OCI-LY1 (cell line): ENCODE data around the gene PLCD3.
A peak's percentile ranks its signal among the peaks of the same experiment; 100 is the strongest.

ENCODE experiments used
- H2AFZ ChIP-seq: fragments of 200-600 bp; sonication (generic), shearing (Covaris generic); 2 replicates; pipeline ENCODE4 v1.6.0; 2014; ENCODE audit warnings: antibody characterized with exemption, mild to moderate bottlenecking, low read length
- H3F3A ChIP-seq: fragments of 200-600 bp; sonication (generic), shearing (Covaris generic); 2 replicates; pipeline ENCODE4 v1.6.0; 2014; ENCODE audit warnings: mild to moderate bottlenecking, antibody characterized with exemption, low read length, moderate library complexity; ENCODE audit not compliant: insufficient read depth
- H3K27ac ChIP-seq: fragments of 200-600 bp; sonication (generic); 2 replicates; pipeline ENCODE4 v1.5.1; 2014; ENCODE audit warnings: low read length, mixed run types, mild to moderate bottlenecking, low read depth; ENCODE audit not compliant: poor library complexity, severe bottlenecking
- H3K27me3 ChIP-seq: fragments of 200-600 bp; sonication (generic); 2 replicates; pipeline ENCODE4 v1.6.0; 2014; ENCODE audit warnings: antibody characterized with exemption, mild to moderate bottlenecking, low read length, moderate library complexity; ENCODE audit not compliant: insufficient read depth
- H3K36me3 ChIP-seq: fragments of 200-600 bp; sonication (generic); 2 replicates; pipeline ENCODE4 v1.6.1; 2014; ENCODE audit warnings: mild to moderate bottlenecking, antibody characterized with exemption, low read length, moderate library complexity, mixed read lengths; ENCODE audit not compliant: insufficient read depth
- H3K4me1 ChIP-seq: fragments of 200-600 bp; sonication (generic); 2 replicates; pipeline ENCODE4 v1.5.1; 2014; ENCODE audit warnings: mild to moderate bottlenecking, low read length, moderate library complexity; ENCODE audit not compliant: insufficient read depth, severe bottlenecking
- H3K4me2 ChIP-seq: fragments of 200-600 bp; sonication (generic), shearing (Covaris generic); 2 replicates; pipeline ENCODE4 v1.6.1; 2014; ENCODE audit warnings: low read length
- H3K4me3 ChIP-seq: fragments of 200-600 bp; sonication (generic); 2 replicates; pipeline ENCODE4 v1.5.1; 2014; ENCODE audit warnings: low read length, low read depth, mild to moderate bottlenecking, mixed read lengths; ENCODE audit not compliant: poor library complexity, severe bottlenecking
- H3K79me2 ChIP-seq: fragments of 200-600 bp; shearing (Covaris generic); 2 replicates; pipeline ENCODE4 v1.6.1; 2016; ENCODE audit warnings: mixed run types, low read length, mixed read lengths; ENCODE audit not compliant: insufficient read depth
- H3K9ac ChIP-seq: fragments of 200-600 bp; sonication (generic), shearing (Covaris generic); 2 replicates; pipeline ENCODE4 v1.6.1; 2014; ENCODE audit warnings: mild to moderate bottlenecking, low read length, mixed read lengths
- H3K9me2 ChIP-seq: fragments of 200-600 bp; sonication (generic), shearing (Covaris generic); 2 replicates; pipeline ENCODE4 v1.6.1; 2014; ENCODE audit warnings: low read depth, mild to moderate bottlenecking, low read length, mixed read lengths
- H3K9me3 ChIP-seq: fragments of 200-600 bp; shearing (Covaris generic); 2 replicates; pipeline ENCODE4 v1.6.1; 2014; ENCODE audit warnings: low read length, mixed read lengths
- H4K20me1 ChIP-seq: fragments of 200-600 bp; sonication (generic), shearing (Covaris generic); 2 replicates; pipeline ENCODE4 v1.6.0; 2016; ENCODE audit warnings: mild to moderate bottlenecking, low read length; ENCODE audit not compliant: insufficient read depth
- CTCF ChIP-seq: fragments of 200-600 bp; sonication (generic), shearing (Covaris generic); IDR thresholded peaks from 2 replicates; pipeline ENCODE4 v1.5.1; 2017; ENCODE audit warnings: mild to moderate bottlenecking, antibody characterized with exemption, low read length, moderate library complexity, mixed read lengths
- EZH2 ChIP-seq: fragments of 200-600 bp; sonication (generic), shearing (Covaris generic); IDR thresholded peaks from 2 replicates; pipeline ENCODE4 v1.8.0; 2017; ENCODE audit warnings: borderline replicate concordance, mixed run types, mild to moderate bottlenecking, antibody characterized with exemption, low read length, moderate library complexity, mixed read lengths

The PLCD3 gene

GRCh38 chr17:45067637-45068036 is 64.7 kb downstream of the PLCD3 start:
- Histone ChIP-seq H3K36me3 (peaks cover 51% of the 10 kb centered on the region), H2AFZ (no peak overlapping the region), H3K27me3 (no peaks in the 10 kb centered on the region), H3K79me2 (peaks cover 74% of the 10 kb centered on the region), H3K4me2 (no peak overlapping the region), H4K20me1 (no peaks in the 10 kb centered on the region), H3K9me2 (no peaks in the 10 kb centered on the region), H3K9me3 (no peaks in the 10 kb centered on the region), H3K4me3 (no peak overlapping the region), H3K4me1 (peaks cover 11% of the 10 kb centered on the region), H3K27ac (no peak overlapping the region), H3F3A (no peaks in the 10 kb centered on the region), H3K9ac (no peak overlapping the region)
- TF ChIP-seq EZH2 (no peak), CTCF (no peak)

GRCh38 chr17:45063198-45063597 is 69.1 kb downstream of the PLCD3 start:
- Histone ChIP-seq H4K20me1 (no peaks in the 10 kb centered on the region), H3K27me3 (no peaks in the 10 kb centered on the region), H3K36me3 (peaks cover 23% of the 10 kb centered on the region), H3K4me1 (peaks cover 32% of the 10 kb centered on the region), H3K4me2 (peak overlapping the region; percentile 86), H3K9me2 (no peaks in the 10 kb centered on the region), H3F3A (no peaks in the 10 kb centered on the region), H3K79me2 (peaks cover 70% of the 10 kb centered on the region), H2AFZ (no peak overlapping the region), H3K27ac (peak overlapping the region; percentile 44), H3K9me3 (no peaks in the 10 kb centered on the region), H3K9ac (no peak overlapping the region), H3K4me3 (peak overlapping the region; percentile 95)
- TF ChIP-seq EZH2 (no peak), CTCF (no peak)

GRCh38 chr17:45061606-45062205 is 70.6 kb downstream of the PLCD3 start:
- Histone ChIP-seq H3K27me3 (no peaks in the 10 kb centered on the region), H3K27ac (peak overlapping the region; percentile 82), H3K36me3 (peaks cover 8% of the 10 kb centered on the region; the same call in 1 of the 2 replicates), H4K20me1 (no peaks in the 10 kb centered on the region), H3F3A (no peaks in the 10 kb centered on the region), H2AFZ (no peak overlapping the region), H3K9ac (peak overlapping the region; percentile 98), H3K4me2 (peak overlapping the region; percentile 86), H3K9me2 (no peaks in the 10 kb centered on the region), H3K9me3 (no peaks in the 10 kb centered on the region), H3K4me3 (peak overlapping the region; percentile 95), H3K4me1 (peaks cover 32% of the 10 kb centered on the region), H3K79me2 (peaks cover 55% of the 10 kb centered on the region)
- TF ChIP-seq CTCF, result no peak
- TF ChIP-seq EZH2, result no peak
